ENCODE data around the gene OR13C9.
"Not testable (repeated sequence)": the region's sequence is repeated elsewhere in the genome, so short reads cannot be mapped to it uniquely, and the experiment has no call there.

The OR13C9 gene

GRCh38 chr9:104608336-104608735 lies 9.7 kb downstream of the OR13C9 start:
- TF ChIP-seq ZFX (IDR thresholded peaks at IDR 0.05; ENCODE audit: borderline replicate concordance) (no peak), CTCF (IDR thresholded peaks at IDR 0.05) (peak; percentile 54)
- H3K27ac ChIP-seq: no peak overlapping the region

- no peak overlapping the region for H3K27ac ChIP-seq
- TF ChIP-seq CTCF (IDR thresholded peaks at IDR 0.05) (no peak), ZFX (IDR thresholded peaks at IDR 0.05; ENCODE audit: borderline replicate concordance) (no peak)
Observed at GRCh38 chr9:104606152-104606551, 11.9 kb downstream of the OR13C9 start.

GRCh38 chr9:104605527-104605926 lies 12.5 kb downstream of the OR13C9 start, which contains the start of gene OR13C2:
Gene OR13C2 (minus strand): TSS chr9:104605627. CDS start chr9:104605627, 0 bp downstream.
- not testable (repeated sequence) for H3K27ac ChIP-seq

GRCh38 chr9:104604801-104605200 lies 13.2 kb downstream of the OR13C9 start:
- TF ChIP-seq CTCF (IDR thresholded peaks at IDR 0.05) (no peak), ZFX (IDR thresholded peaks at IDR 0.05; ENCODE audit: borderline replicate concordance) (no peak)
- H3K27ac ChIP-seq: no peak overlapping the region

- H3K27ac ChIP-seq: not testable (repeated sequence)
Observed at GRCh38 chr9:104599313-104599712, 18.7 kb downstream of the OR13C9 start, which contains the start of gene OR13C5. Gene OR13C5 (minus strand): TSS chr9:104599413. CDS start chr9:104599413, 0 bp downstream.

GRCh38 chr9:104598749-104599148 lies 19.3 kb downstream of the OR13C9 start:
- not testable (repeated sequence) for H3K27ac ChIP-seq

- no peak overlapping the region for H3K27ac ChIP-seq
- no peak for TF ChIP-seq ZFX (IDR thresholded peaks at IDR 0.05; ENCODE audit: borderline replicate concordance)
- no peak for TF ChIP-seq CTCF (IDR thresholded peaks at IDR 0.05)
Observed at GRCh38 chr9:104589626-104590025, 28.4 kb downstream of the OR13C9 start.

GRCh38 chr9:104586496-104587180 lies 31.4 kb downstream of the OR13C9 start:
- TF ChIP-seq ZFX (IDR thresholded peaks at IDR 0.05; ENCODE audit: borderline replicate concordance) (no peak), CTCF (IDR thresholded peaks at IDR 0.05) (no peak)
- H3K27ac ChIP-seq: no peak overlapping the region

GRCh38 chr9:104580562-104580961 lies 37.4 kb downstream of the OR13C9 start:
- no peak overlapping the region for H3K27ac ChIP-seq

More at GRCh38 chr9:104580562-104580961, 37.4 kb downstream of the OR13C9 start:
- TF ChIP-seq CTCF (IDR thresholded peaks at IDR 0.05): no peak
- no peak for TF ChIP-seq ZFX (IDR thresholded peaks at IDR 0.05; ENCODE audit: borderline replicate concordance)
